ENCODE measurements around the gene MTHFD1L. TPM values are rescaled to one million over a fixed set of nuclear protein-coding genes. Genes with fewer than 3 reads are reported as not detected.
A peak's percentile ranks its signal among the peaks of the same experiment; 100 is the strongest.

Gene MTHFD1L
- total RNA-seq, 1 donor from 2014 or later, result 66.0 TPM

DNA sequence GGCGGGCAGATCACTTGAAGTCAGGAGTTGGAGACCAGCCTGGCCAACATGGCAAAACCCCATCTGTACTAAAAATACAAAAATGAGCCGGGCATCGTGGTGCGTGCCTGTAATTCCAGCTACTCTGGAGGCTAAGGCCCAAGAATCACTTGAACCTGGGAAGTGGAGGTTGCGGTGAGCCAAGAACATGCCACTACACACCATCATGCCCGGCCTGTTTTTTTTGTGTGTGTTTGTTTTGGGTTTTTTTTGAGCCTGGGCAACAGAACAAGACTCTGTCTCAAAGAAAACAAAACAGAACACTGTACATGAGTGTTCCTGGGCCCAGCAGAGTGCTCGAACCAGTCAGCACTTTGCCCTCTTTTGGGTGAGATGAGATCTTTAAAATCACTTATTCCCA lies 159.1 kb downstream of the MTHFD1L start:
- no peak for DNase-seq (ENCODE audit: low spot score)
- no peak overlapping the region for H3K27ac Mint-ChIP-seq (ENCODE audit: unreplicated experiment)
- no peaks in the 10 kb centered on the region for H3K27me3 Mint-ChIP-seq (ENCODE audit: unreplicated experiment)
- H3K4me3 Mint-ChIP-seq (ENCODE audit: unreplicated experiment), result no peak overlapping the region
- H3K9me3 Mint-ChIP-seq (ENCODE audit: unreplicated experiment), result no peaks in the 10 kb centered on the region
- TF ChIP-seq, protein P1, sequence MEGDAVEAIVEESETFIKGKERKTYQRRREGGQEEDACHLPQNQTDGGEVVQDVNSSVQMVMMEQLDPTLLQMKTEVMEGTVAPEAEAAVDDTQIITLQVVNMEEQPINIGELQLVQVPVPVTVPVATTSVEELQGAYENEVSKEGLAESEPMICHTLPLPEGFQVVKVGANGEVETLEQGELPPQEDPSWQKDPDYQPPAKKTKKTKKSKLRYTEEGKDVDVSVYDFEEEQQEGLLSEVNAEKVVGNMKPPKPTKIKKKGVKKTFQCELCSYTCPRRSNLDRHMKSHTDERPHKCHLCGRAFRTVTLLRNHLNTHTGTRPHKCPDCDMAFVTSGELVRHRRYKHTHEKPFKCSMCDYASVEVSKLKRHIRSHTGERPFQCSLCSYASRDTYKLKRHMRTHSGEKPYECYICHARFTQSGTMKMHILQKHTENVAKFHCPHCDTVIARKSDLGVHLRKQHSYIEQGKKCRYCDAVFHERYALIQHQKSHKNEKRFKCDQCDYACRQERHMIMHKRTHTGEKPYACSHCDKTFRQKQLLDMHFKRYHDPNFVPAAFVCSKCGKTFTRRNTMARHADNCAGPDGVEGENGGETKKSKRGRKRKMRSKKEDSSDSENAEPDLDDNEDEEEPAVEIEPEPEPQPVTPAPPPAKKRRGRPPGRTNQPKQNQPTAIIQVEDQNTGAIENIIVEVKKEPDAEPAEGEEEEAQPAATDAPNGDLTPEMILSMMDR (IDR thresholded peaks at IDR 0.05; ENCODE audit: unreplicated experiment), result no peak
- peaks cover 17% of the 10 kb centered on the region for H3K4me1 Mint-ChIP-seq (ENCODE audit: unreplicated experiment)
- H3K36me3 Mint-ChIP-seq (ENCODE audit: low read depth, unreplicated experiment), result peaks cover 5% of the 10 kb centered on the region

DNA sequence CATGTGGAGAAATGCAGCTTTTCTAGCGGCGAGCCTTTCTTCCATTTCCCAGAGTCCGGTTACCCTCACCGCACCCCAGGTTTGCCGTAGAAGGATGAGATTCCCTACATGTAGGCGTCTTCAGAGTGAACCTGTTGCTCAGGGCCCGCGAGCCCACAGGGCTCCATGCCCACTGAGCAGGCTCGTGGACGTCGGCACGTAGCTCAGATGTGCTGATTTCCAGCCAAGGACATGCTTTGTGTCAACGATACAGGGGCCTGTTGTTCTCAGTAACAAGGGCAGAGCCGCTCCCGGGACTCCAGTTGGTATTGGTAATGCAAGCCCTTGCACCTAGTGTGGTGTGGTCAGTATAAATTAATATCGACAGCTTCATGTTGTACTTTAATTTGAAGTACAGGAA lies 159.6 kb downstream of the MTHFD1L start:
- DNase-seq (ENCODE audit: low spot score), result no peak
- Mint-ChIP-seq H3K9me3 (ENCODE audit: unreplicated experiment) (no peaks in the 10 kb centered on the region), H3K36me3 (ENCODE audit: low read depth, unreplicated experiment) (peaks cover 5% of the 10 kb centered on the region), H3K4me1 (ENCODE audit: unreplicated experiment) (peaks cover 17% of the 10 kb centered on the region), H3K4me3 (ENCODE audit: unreplicated experiment) (no peak overlapping the region), H3K27me3 (ENCODE audit: unreplicated experiment) (no peaks in the 10 kb centered on the region), H3K27ac (ENCODE audit: unreplicated experiment) (no peak overlapping the region)
- TF ChIP-seq, protein P1 (IDR thresholded peaks at IDR 0.05; ENCODE audit: unreplicated experiment), result no peak

DNA sequence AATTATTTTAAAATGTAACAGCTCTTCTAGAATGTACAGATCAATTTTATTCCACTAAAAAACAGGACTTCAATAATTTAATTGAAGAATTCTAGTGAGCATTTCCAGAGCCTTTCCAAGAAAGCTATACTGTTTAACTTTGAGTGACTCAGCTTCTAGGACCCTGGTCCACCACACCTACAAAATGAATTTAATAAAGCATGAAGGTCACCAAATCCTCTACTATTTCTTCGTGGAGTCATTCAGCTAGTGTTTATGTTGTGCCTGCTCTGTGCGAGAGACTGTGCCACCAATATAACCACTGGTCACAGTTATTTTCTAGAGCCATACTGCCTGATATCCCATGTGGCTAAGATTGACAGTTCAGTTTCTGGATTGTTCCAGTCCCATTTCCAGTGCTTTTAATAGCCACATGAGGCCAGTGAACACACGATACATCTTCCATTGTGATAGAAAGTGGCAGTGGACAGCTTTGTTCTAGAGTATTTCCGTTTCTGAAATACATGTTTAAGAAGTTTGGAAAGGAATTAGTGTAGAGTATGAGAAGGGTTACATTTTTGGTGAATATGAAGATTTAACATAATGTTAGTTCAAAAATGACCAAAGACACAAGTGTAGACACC lies 160.7 kb downstream of the MTHFD1L start:
- no peak for DNase-seq (ENCODE audit: low spot score)
- no peak overlapping the region for H3K27ac Mint-ChIP-seq (ENCODE audit: unreplicated experiment)
- TF ChIP-seq, protein P1 (IDR thresholded peaks at IDR 0.05; ENCODE audit: unreplicated experiment), result no peak

DNA sequence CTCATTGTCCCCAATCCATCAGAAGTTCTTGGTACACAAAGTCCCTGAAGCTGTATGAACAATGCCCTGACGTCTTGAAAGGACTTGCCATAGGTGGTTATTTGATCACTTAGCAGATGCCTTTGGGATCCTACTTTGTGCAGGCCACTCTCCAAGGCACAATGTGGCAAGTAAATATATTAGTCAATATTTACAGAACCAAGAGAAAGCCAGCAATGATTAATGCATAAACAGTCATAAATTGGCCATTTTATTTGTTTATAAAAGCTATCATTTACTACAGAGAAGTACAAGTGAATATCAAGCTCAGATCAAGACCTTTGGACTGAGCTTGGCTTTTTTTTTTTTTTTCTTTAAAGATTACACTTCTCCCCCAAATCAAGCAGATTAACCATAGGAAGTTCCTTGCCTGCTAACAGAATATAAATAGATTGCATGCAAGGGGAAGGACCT lies 161.8 kb downstream of the MTHFD1L start:
- Mint-ChIP-seq H3K4me3 (ENCODE audit: unreplicated experiment) (no peak overlapping the region), H3K4me1 (ENCODE audit: unreplicated experiment) (peaks cover 7% of the 10 kb centered on the region), H3K27me3 (ENCODE audit: unreplicated experiment) (no peaks in the 10 kb centered on the region), H3K9me3 (ENCODE audit: unreplicated experiment) (no peaks in the 10 kb centered on the region), H3K27ac (ENCODE audit: unreplicated experiment) (no peak overlapping the region), H3K36me3 (ENCODE audit: low read depth, unreplicated experiment) (peaks cover 5% of the 10 kb centered on the region)
- TF ChIP-seq, protein P1 (IDR thresholded peaks at IDR 0.05; ENCODE audit: unreplicated experiment), result no peak
- DNase-seq (ENCODE audit: low spot score), result no peak

More for the DNA sequence above, 160.7 kb downstream of the MTHFD1L start:
- H3K36me3 Mint-ChIP-seq (ENCODE audit: low read depth, unreplicated experiment), result peaks cover 5% of the 10 kb centered on the region
- no peaks in the 10 kb centered on the region for H3K9me3 Mint-ChIP-seq (ENCODE audit: unreplicated experiment)
- no peak overlapping the region for H3K4me3 Mint-ChIP-seq (ENCODE audit: unreplicated experiment)
- H3K27me3 Mint-ChIP-seq (ENCODE audit: unreplicated experiment), result no peaks in the 10 kb centered on the region
- peaks cover 17% of the 10 kb centered on the region for H3K4me1 Mint-ChIP-seq (ENCODE audit: unreplicated experiment)

DNA sequence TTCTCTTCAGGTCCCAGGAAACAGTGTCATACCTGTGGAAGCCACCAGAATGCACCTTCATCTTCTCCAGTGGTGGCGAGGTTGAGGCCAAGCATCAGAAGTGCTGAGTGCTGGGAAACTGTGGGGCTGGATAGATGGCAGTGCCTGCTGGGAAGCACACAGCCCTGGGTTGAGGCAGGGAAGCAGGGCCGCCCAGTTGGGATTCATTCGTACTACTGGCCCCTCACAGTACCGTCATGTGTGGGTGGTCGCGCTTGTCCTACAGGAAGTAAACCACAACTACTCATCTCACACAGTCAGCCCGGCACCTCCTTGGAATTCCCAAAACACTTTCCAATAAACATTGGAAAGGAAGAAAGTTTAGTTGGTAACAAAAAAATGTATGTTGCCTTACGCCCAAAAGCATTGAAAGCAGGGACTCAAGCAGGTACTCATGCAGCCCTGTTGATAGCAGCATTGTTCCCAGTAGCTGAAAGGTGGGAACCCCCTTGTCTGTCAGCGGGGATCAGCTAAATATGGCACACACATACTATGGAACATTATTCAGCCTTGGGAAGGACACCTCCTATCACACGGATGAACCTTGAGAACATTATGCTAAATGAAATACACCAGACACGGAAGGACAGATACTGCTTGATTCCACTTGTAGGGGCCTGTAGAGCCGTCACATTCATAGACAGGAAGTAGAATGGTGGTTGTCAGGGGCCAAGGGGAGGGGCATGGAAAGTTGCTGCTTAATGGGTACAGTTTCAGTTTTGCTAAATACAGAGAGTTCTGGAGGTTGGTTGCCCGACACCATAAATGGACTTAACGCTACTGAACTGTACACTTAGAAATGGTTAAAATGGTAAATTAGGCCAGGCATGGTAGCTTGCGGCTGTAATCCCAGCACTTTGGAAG lies 162.7 kb downstream of the MTHFD1L start:
- DNase-seq (ENCODE audit: low spot score), result no peak
- peak overlapping the region; percentile 13 for H3K4me3 Mint-ChIP-seq (ENCODE audit: unreplicated experiment)
- peaks cover 5% of the 10 kb centered on the region for H3K36me3 Mint-ChIP-seq (ENCODE audit: low read depth, unreplicated experiment)
- no peaks in the 10 kb centered on the region for H3K9me3 Mint-ChIP-seq (ENCODE audit: unreplicated experiment)
- no peak overlapping the region for H3K27ac Mint-ChIP-seq (ENCODE audit: unreplicated experiment)
- H3K27me3 Mint-ChIP-seq (ENCODE audit: unreplicated experiment), result no peaks in the 10 kb centered on the region
- TF ChIP-seq, protein P1 (IDR thresholded peaks at IDR 0.05; ENCODE audit: unreplicated experiment), result no peak
- no peaks in the 10 kb centered on the region for H3K4me1 Mint-ChIP-seq (ENCODE audit: unreplicated experiment)
